ENCODE data around the gene EFCAB3.
"Not testable (repeated sequence)": the region's sequence is repeated elsewhere in the genome, so short reads cannot be mapped to it uniquely, and the experiment has no call there.

The EFCAB3 gene

GRCh38 chr17:62380253-62380652 lies at the start of gene EFCAB3:
Gene EFCAB3, plus strand, starts transcription at chr17:62380553. Its CDS starts 2,427 bp downstream, at chr17:62382980.
- no peak for DNase-seq

- DNase-seq: no peak
Measured at GRCh38 chr17:62336527-62336926, 43.8 kb upstream of the EFCAB3 start.

- no peak for DNase-seq
Measured at GRCh38 chr17:62343764-62344270, 36.5 kb upstream of the EFCAB3 start.

GRCh38 chr17:62351176-62351575 lies 29.2 kb upstream of the EFCAB3 start:
- no peak for DNase-seq

- no peak for DNase-seq
Measured at GRCh38 chr17:62366191-62366590, 14.2 kb upstream of the EFCAB3 start.

- no peak for DNase-seq
Measured at GRCh38 chr17:62381561-62381960, 1.2 kb downstream of the EFCAB3 start.

- DNase-seq: no peak
Measured at GRCh38 chr17:62388856-62389255, 8.5 kb downstream of the EFCAB3 start.

- DNase-seq: no peak
Measured at GRCh38 chr17:62392908-62393307, 12.6 kb downstream of the EFCAB3 start.

- no peak for DNase-seq
Measured at GRCh38 chr17:62398891-62399290, 18.5 kb downstream of the EFCAB3 start.

GRCh38 chr17:62405451-62405850 lies 25.1 kb downstream of the EFCAB3 start:
- no peak for DNase-seq

- not testable (repeated sequence) for DNase-seq
Measured at GRCh38 chr17:62413090-62413489, 32.7 kb downstream of the EFCAB3 start.

- DNase-seq: peak; percentile 80
Measured at GRCh38 chr17:62423647-62424461, 43.5 kb downstream of the EFCAB3 start, which contains the start of gene METTL2A. Gene METTL2A, plus strand, starts transcription at chr17:62423897. Its CDS starts 6 bp downstream, at chr17:62423903.

GRCh38 chr17:62426214-62426613 lies 45.9 kb downstream of the EFCAB3 start:
- not testable (repeated sequence) for DNase-seq

- not testable (repeated sequence) for DNase-seq
Measured at GRCh38 chr17:62435251-62435650, 54.9 kb downstream of the EFCAB3 start.

- not testable (repeated sequence) for DNase-seq
Measured at GRCh38 chr17:62441181-62441580, 60.8 kb downstream of the EFCAB3 start.

- no peak for DNase-seq
Measured at GRCh38 chr17:62444063-62444462, 63.7 kb downstream of the EFCAB3 start.

GRCh38 chr17:62445791-62446190 lies 65.4 kb downstream of the EFCAB3 start:
- DNase-seq: not testable (repeated sequence)

GRCh38 chr17:62452195-62452594 lies 71.8 kb downstream of the EFCAB3 start:
- DNase-seq: not testable (repeated sequence)

- DNase-seq: not testable (repeated sequence)
Measured at GRCh38 chr17:62453041-62453440, 72.7 kb downstream of the EFCAB3 start.

- not testable (repeated sequence) for DNase-seq
Measured at GRCh38 chr17:62453656-62454055, 73.3 kb downstream of the EFCAB3 start.

GRCh38 chr17:62454111-62454510 lies 73.8 kb downstream of the EFCAB3 start:
- DNase-seq: not testable (repeated sequence)

GRCh38 chr17:62456016-62456415 lies 75.7 kb downstream of the EFCAB3 start:
- no peak for DNase-seq

GRCh38 chr17:62458483-62458882 lies 78.1 kb downstream of the EFCAB3 start:
- DNase-seq: not testable (repeated sequence)

GRCh38 chr17:62464422-62464821 lies 84.1 kb downstream of the EFCAB3 start:
- not testable (repeated sequence) for DNase-seq
